ENCODE data around the gene MSANTD1.

Gene MSANTD1

DNA sequence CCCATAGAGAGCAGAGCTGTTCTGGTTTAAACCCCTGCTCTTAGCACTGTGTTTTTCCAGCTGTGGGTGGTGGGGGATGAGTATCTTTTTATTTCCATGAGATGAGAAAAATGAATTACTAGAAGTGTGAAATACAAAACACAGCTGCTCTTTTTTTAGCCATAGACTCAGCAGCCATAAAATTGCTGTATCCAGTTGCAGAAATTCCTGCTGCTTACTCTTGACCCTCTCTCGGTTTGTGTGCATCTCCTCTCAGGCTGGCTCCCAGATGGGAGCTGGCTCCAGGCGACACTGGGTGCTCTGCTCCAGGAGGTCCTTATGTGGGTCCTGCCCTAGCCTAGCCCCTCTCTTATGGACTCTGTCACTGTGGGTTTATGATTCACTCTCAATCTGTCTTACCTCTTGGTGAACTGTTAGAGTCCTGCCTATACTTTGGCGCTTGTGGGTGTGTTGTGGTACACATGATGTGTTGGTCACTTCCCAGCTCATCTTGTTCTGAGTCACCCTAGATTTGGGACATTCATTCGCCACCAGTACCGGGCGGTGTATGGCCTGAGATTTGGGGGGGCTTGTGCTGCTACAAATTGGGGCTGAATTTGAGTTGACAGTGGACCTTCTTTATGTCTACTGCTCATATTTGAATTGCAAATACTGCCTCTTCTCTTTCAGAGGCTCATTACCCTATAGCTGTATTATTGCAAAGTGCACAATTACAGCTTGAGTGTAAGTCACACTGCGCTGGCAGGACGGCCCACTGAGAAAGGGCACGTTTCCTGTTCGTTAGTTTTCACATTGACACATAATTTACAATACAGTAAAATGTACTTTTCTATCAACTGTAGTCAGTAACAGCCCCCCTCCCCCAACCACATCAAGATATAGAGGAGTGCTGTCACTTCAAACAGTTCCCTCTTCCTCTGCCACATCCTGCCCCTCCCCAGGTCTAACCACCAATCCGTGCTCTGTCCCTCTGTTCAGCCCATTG, 46.9 kb upstream of the MSANTD1 start:
- TF ChIP-seq POLR2AphosphoS5 (IDR thresholded peaks at IDR 0.05; ENCODE audit: low read depth), result 0 out of 2 replicates have a peak, but pooled peaks have one; percentile 12
- no peak for TF ChIP-seq GABPA (IDR thresholded peaks at IDR 0.05; ENCODE audit: low read depth)
- peak; percentile 60; the same call in 1 of the 2 replicates for TF ChIP-seq SPI1 (IDR thresholded peaks at IDR 0.05; ENCODE audit: borderline replicate concordance, low read depth)
- H3K27me3 ChIP-seq (ENCODE audit: insufficient read depth, poor library complexity, severe bottlenecking), result no peaks in the 10 kb centered on the region
- H3K27ac ChIP-seq (replicated peaks), result peak overlapping the region; percentile 73
- H3K4me3 ChIP-seq (replicated peaks; ENCODE audit: insufficient read depth, low read length), result no peak overlapping the region
- DNase-seq (ENCODE audit: low read depth in 1 of 2, low spot score in 1 of 2), result peak; percentile 42 to 86

- TF ChIP-seq POLR2AphosphoS5 (IDR thresholded peaks at IDR 0.05; ENCODE audit: low read depth), result no peak
- TF ChIP-seq SPI1 (IDR thresholded peaks at IDR 0.05; ENCODE audit: borderline replicate concordance, low read depth), result no peak
- no peak for TF ChIP-seq GABPA (IDR thresholded peaks at IDR 0.05; ENCODE audit: low read depth)
- TF ChIP-seq, protein P1, sequence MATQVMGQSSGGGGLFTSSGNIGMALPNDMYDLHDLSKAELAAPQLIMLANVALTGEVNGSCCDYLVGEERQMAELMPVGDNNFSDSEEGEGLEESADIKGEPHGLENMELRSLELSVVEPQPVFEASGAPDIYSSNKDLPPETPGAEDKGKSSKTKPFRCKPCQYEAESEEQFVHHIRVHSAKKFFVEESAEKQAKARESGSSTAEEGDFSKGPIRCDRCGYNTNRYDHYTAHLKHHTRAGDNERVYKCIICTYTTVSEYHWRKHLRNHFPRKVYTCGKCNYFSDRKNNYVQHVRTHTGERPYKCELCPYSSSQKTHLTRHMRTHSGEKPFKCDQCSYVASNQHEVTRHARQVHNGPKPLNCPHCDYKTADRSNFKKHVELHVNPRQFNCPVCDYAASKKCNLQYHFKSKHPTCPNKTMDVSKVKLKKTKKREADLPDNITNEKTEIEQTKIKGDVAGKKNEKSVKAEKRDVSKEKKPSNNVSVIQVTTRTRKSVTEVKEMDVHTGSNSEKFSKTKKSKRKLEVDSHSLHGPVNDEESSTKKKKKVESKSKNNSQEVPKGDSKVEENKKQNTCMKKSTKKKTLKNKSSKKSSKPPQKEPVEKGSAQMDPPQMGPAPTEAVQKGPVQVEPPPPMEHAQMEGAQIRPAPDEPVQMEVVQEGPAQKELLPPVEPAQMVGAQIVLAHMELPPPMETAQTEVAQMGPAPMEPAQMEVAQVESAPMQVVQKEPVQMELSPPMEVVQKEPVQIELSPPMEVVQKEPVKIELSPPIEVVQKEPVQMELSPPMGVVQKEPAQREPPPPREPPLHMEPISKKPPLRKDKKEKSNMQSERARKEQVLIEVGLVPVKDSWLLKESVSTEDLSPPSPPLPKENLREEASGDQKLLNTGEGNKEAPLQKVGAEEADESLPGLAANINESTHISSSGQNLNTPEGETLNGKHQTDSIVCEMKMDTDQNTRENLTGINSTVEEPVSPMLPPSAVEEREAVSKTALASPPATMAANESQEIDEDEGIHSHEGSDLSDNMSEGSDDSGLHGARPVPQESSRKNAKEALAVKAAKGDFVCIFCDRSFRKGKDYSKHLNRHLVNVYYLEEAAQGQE (IDR thresholded peaks at IDR 0.05; ENCODE audit: insufficient replicate concordance, low read depth), result no peak
- no peak for TF ChIP-seq CTCF (IDR thresholded peaks at IDR 0.05; ENCODE audit: insufficient read depth, low read length)
- Histone ChIP-seq H3K4me3 (replicated peaks; ENCODE audit: insufficient read depth, low read length) (no peak overlapping the region), H3K27me3 (ENCODE audit: insufficient read depth, poor library complexity, severe bottlenecking) (no peaks in the 10 kb centered on the region), H3K27ac (replicated peaks) (peak overlapping the region; percentile 73)
- peak in 1 of 2 experiments; percentile 39 for DNase-seq (ENCODE audit: low read depth in 1 of 2, low spot score in 1 of 2)
These were observed 45.8 kb upstream of the MSANTD1 start for GRCh38 chr4:3202836-3203820.

DNA sequence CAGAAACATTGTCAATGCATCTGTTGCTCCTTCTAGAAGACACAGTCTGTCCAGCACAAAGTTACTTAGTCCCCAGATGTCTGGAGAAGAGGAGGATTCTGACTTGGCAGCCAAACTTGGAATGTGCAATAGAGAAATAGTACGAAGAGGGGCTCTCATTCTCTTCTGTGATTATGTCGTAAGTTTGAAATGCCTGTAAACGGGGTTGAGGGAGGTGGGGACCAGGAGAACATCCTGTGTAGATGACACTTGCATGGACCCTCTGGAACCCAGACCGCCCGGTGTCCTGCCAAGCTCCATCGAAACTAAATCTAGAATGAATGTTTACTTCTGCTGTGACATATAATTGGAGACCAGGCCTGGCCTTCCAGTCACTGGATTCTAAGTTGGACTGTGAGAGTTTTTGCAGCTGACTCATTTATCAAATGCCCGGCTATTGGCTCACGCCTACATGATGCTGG, 45.0 kb upstream of the MSANTD1 start:
- no peak overlapping the region for H3K4me3 ChIP-seq (replicated peaks; ENCODE audit: insufficient read depth, low read length)
- TF ChIP-seq POLR2AphosphoS5 (IDR thresholded peaks at IDR 0.05; ENCODE audit: low read depth) (no peak), GABPA (IDR thresholded peaks at IDR 0.05; ENCODE audit: low read depth) (no peak), CTCF (IDR thresholded peaks at IDR 0.05; ENCODE audit: insufficient read depth, low read length) (no peak), SPI1 (IDR thresholded peaks at IDR 0.05; ENCODE audit: borderline replicate concordance, low read depth) (no peak)
- TF ChIP-seq, protein P1 (IDR thresholded peaks at IDR 0.05; ENCODE audit: insufficient replicate concordance, low read depth), result no peak
- peak overlapping the region; percentile 73 for H3K27ac ChIP-seq (replicated peaks)
- no peak for DNase-seq (ENCODE audit: low read depth in 1 of 2, low spot score in 1 of 2)
- no peaks in the 10 kb centered on the region for H3K27me3 ChIP-seq (ENCODE audit: insufficient read depth, poor library complexity, severe bottlenecking)

All from HL-60 (cell line).